MM.1S (cell line): ENCODE results near the gene PAN3.
"Not testable (repeated sequence)": the region's sequence is repeated elsewhere in the genome, so short reads cannot be mapped to it uniquely, and the experiment has no call there.

ENCODE experiments used
- DNase-seq: peaks from one replicate; pipeline ENCODE4 v3.0.0-alpha.2; 2015
- H2AFZ ChIP-seq: fragments of 300-600 bp; sonication (generic); 2 replicates; pipeline ENCODE4 v1.6.0; 2016; ENCODE audit warnings: antibody characterized with exemption, low read length
- H3F3A ChIP-seq: fragments of 300-600 bp; sonication (generic); 2 replicates; pipeline ENCODE4 v1.6.1; 2016; ENCODE audit warnings: mild to moderate bottlenecking, antibody characterized with exemption, low read length, moderate library complexity, mixed read lengths; ENCODE audit not compliant: insufficient read depth
- H3K27ac ChIP-seq: fragments of 300-600 bp; sonication (generic); 2 replicates; pipeline ENCODE4 v1.5.1; 2016; ENCODE audit warnings: mild to moderate bottlenecking, low read length
- H3K27me3 ChIP-seq: fragments of 300-600 bp; sonication (generic); replicated peaks from 2 replicates; pipeline ENCODE4 v1.6.0; 2016; ENCODE audit warnings: low read length; ENCODE audit not compliant: insufficient read depth
- H3K36me3 ChIP-seq: fragments of 300-600 bp; sonication (generic); replicated peaks from 2 replicates; pipeline ENCODE4 v1.6.1; 2016; ENCODE audit warnings: mild to moderate bottlenecking, low read length, mixed read lengths; ENCODE audit not compliant: insufficient read depth
- H3K4me1 ChIP-seq: fragments of 300-600 bp; sonication (generic); 2 replicates; pipeline ENCODE4 v1.6.1; 2016; ENCODE audit warnings: low read length, mixed read lengths
- H3K4me2 ChIP-seq: fragments of 300-600 bp; sonication (generic); 2 replicates; pipeline ENCODE4 v1.6.0; 2016; ENCODE audit warnings: low read depth, low read length
- H3K4me3 ChIP-seq: fragments of 300-600 bp; sonication (generic); 2 replicates; pipeline ENCODE4 v1.5.1; 2016; ENCODE audit warnings: low read length, mixed read lengths
- H3K79me2 ChIP-seq: fragments of 300-600 bp; sonication (generic); 2 replicates; pipeline ENCODE4 v1.6.1; 2016; ENCODE audit warnings: mixed run types, low read length, mixed read lengths
- H3K9ac ChIP-seq: fragments of 300-600 bp; sonication (generic); 2 replicates; pipeline ENCODE4 v1.6.1; 2016; ENCODE audit warnings: low read length, mixed read lengths
- H3K9me2 ChIP-seq: fragments of 300-600 bp; sonication (generic); replicated peaks from 2 replicates; pipeline ENCODE4 v1.6.1; 2016; ENCODE audit warnings: mild to moderate bottlenecking, low read length, mixed read lengths; ENCODE audit not compliant: insufficient read depth
- H3K9me3 ChIP-seq: fragments of 300-600 bp; sonication (generic); replicated peaks from 2 replicates; pipeline ENCODE4 v1.6.1; 2016; ENCODE audit warnings: mild to moderate bottlenecking, low read length, mixed read lengths; ENCODE audit not compliant: insufficient read depth
- H4K20me1 ChIP-seq: fragments of 300-600 bp; sonication (generic); 2 replicates; pipeline ENCODE4 v1.6.1; 2016; ENCODE audit warnings: mild to moderate bottlenecking, low read length, moderate library complexity, mixed read lengths; ENCODE audit not compliant: insufficient read depth
- EZH2 ChIP-seq: fragments of 300-600 bp; sonication (generic); optimal IDR thresholded peaks from 2 replicates; pipeline ENCODE3; 2017; ENCODE audit warnings: low read depth, mild to moderate bottlenecking, antibody characterized with exemption, low read length, mixed read lengths
- EZH2phosphoT487 ChIP-seq: fragments of 300-600 bp; sonication (generic); IDR thresholded peaks from 2 replicates; pipeline ENCODE4 v1.6.1; 2018; ENCODE audit warnings: antibody characterized with exemption, low read length
- TF ChIP-seq, protein P1 (sequence below): fragments of 300-600 bp; sonication (generic); IDR thresholded peaks from 2 replicates; pipeline ENCODE4 v1.5.1; 2016; ENCODE audit warnings: antibody characterized with exemption, low read length, mixed read lengths

The PAN3 gene

DNA sequence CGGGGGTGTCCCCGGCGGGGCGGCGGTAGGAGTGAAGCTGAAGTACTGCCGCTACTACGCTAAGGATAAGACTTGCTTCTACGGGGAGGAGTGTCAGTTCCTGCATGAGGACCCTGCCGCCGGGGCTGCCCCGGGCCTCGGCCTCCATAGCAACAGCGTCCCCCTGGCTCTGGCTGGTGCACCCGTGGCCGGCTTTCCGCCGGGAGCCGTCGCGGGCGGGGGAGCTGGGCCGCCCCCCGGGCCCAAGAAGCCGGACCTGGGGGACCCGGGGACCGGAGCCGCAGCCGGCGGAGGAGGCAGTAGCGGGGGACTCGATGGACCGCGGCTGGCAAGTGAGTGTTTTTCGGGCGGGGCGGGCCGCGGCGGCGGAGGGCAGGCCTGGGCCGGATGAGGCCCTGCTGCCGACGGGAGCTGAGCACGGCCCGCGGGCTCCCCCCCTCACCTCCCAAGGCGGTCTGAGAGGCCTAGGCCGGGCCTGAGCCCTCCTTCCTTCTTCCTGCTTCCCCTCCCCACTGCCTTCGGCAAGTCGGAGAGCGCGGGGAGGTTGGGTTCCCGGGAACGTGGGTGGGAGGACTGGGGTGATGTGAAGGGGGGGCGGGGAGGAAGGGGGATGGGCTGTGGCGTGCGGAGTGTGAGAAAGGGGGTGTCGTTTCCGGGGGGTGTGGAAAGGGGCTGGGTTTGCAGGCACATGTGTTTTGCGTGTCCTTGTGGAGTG lies 568 bp downstream of the PAN3 start:
- Histone ChIP-seq H3K79me2 (peaks cover 47% of the 10 kb centered on the region), H2AFZ (0 out of 2 replicates have a peak overlapping the region, but pooled peaks have one; percentile 27), H3K4me2 (no peak overlapping the region), H3F3A (peaks cover 4% of the 10 kb centered on the region), H3K27me3 (no peaks in the 10 kb centered on the region), H3K4me1 (no peaks in the 10 kb centered on the region), H3K9ac (peak overlapping the region; percentile 85), H3K27ac (peak overlapping the region; percentile 91), H3K4me3 (peak overlapping the region; percentile 61), H3K9me2 (no peaks in the 10 kb centered on the region), H3K36me3 (no peaks in the 10 kb centered on the region), H4K20me1 (no peaks in the 10 kb centered on the region), H3K9me3 (no peaks in the 10 kb centered on the region)
- TF ChIP-seq, protein P1, sequence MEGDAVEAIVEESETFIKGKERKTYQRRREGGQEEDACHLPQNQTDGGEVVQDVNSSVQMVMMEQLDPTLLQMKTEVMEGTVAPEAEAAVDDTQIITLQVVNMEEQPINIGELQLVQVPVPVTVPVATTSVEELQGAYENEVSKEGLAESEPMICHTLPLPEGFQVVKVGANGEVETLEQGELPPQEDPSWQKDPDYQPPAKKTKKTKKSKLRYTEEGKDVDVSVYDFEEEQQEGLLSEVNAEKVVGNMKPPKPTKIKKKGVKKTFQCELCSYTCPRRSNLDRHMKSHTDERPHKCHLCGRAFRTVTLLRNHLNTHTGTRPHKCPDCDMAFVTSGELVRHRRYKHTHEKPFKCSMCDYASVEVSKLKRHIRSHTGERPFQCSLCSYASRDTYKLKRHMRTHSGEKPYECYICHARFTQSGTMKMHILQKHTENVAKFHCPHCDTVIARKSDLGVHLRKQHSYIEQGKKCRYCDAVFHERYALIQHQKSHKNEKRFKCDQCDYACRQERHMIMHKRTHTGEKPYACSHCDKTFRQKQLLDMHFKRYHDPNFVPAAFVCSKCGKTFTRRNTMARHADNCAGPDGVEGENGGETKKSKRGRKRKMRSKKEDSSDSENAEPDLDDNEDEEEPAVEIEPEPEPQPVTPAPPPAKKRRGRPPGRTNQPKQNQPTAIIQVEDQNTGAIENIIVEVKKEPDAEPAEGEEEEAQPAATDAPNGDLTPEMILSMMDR = no peak
- no peak for TF ChIP-seq EZH2
- no peak for TF ChIP-seq EZH2phosphoT487
- peak; percentile 60 for DNase-seq

DNA sequence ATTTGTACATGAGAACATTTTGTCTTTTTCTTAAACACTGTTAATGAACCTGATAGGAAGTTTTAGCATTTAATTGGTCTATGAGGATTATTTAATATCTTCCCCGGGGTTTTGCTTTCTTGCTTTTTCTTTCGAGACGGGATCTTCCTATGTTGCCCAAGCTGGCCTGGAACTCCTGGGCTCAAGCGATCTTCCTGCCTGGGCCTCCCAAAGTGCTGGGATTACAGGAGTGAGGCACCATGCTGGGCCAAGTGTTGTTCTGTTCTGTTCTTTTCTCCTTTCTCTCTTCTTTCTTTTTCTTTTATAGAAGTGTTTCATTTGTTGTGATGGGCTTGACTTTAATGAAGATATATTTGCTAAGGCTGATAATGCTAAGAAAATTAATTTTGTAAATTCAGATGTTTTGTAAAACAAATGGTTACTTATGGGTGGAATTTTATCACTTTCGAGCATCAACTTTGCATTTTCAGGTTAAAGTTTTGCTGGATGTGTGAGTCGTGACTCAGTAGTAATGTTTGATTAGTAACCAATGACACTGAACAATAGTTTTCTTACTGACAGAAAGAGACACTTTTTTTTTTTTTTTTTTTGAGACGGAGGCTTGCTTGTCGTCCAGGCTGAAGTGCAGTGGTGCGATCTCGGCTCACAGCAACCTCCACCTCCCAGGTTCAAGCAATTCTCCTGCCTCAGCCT lies 2.2 kb downstream of the PAN3 start:
- no peaks in the 10 kb centered on the region for H3K9me2 ChIP-seq
- no peak overlapping the region for H2AFZ ChIP-seq
- peak overlapping the region; percentile 61; the same call in 1 of the 2 replicates for H3K4me3 ChIP-seq
- peaks cover 62% of the 10 kb centered on the region for H3K79me2 ChIP-seq
- TF ChIP-seq, protein P1 = no peak
- TF ChIP-seq EZH2 (no peak), EZH2phosphoT487 (no peak)
- no peaks in the 10 kb centered on the region for H3K27me3 ChIP-seq
- H3K36me3 ChIP-seq = no peaks in the 10 kb centered on the region
- H3K4me2 ChIP-seq = peak overlapping the region; percentile 74; the same call in 1 of the 2 replicates
- no peak for DNase-seq
- no peaks in the 10 kb centered on the region for H3K9me3 ChIP-seq
- peaks cover 4% of the 10 kb centered on the region for H3F3A ChIP-seq
- no peaks in the 10 kb centered on the region for H4K20me1 ChIP-seq
- no peak overlapping the region for H3K9ac ChIP-seq
- H3K4me1 ChIP-seq = no peaks in the 10 kb centered on the region
- H3K27ac ChIP-seq = no peak overlapping the region

DNA sequence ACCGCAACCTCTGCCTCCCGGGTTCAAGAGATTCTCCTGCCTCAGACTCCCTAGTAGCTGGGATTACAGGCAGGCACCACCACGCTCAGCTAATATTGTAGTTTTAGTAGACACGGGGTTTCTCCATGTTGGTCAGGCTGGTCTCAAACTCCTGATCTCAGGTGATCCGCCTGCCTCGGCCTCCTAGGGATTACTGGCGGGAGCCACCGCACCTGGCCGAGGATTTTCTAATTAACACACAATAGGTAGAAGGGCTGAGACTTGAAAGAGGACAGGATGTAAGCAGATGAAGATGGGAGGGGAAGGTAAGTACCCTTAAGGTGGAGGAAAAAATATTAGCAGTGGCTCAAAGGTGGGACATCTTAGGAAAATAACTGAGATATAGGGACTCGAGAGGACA lies 3.2 kb downstream of the PAN3 start:
- not testable (repeated sequence) for H3K27me3 ChIP-seq, H3K4me3 ChIP-seq, H3K9me3 ChIP-seq, H3F3A ChIP-seq, H3K9me2 ChIP-seq, H4K20me1 ChIP-seq, H3K4me1 ChIP-seq, H3K4me2 ChIP-seq, H2AFZ ChIP-seq, H3K36me3 ChIP-seq, H3K27ac ChIP-seq, DNase-seq, H3K9ac ChIP-seq
- peaks cover 70% of the 10 kb centered on the region for H3K79me2 ChIP-seq

DNA sequence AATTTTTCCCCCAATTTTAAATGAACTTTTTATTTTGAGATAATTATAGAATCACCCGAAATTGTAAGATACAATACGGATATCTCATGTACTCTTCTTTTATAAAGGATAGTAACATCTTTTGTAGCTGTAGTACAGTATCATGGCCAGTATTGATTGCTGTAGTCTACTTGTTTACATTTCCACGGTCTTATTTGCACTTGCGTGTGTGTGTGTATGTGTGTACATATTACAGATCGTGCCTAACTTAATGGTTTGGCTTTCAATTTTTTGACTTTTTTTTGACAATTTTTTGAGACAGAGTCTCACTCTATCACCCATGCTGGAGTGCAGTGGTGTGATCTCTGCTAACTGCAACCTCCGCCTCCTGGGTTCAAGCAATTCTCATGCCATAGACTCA lies 6.7 kb downstream of the PAN3 start:
- TF ChIP-seq, protein P1 = no peak
- no peaks in the 10 kb centered on the region for H3K9me2 ChIP-seq
- H3K36me3 ChIP-seq = no peaks in the 10 kb centered on the region
- H3K27ac ChIP-seq = no peak overlapping the region
- no peak for DNase-seq
- H3K9me3 ChIP-seq = no peaks in the 10 kb centered on the region
- H3K9ac ChIP-seq = no peak overlapping the region
- no peaks in the 10 kb centered on the region for H3F3A ChIP-seq
- no peak overlapping the region for H3K4me3 ChIP-seq
- no peak overlapping the region for H2AFZ ChIP-seq
- H3K27me3 ChIP-seq = no peaks in the 10 kb centered on the region
- no peaks in the 10 kb centered on the region for H3K4me1 ChIP-seq
- H4K20me1 ChIP-seq = no peaks in the 10 kb centered on the region
- no peak overlapping the region for H3K4me2 ChIP-seq
- H3K79me2 ChIP-seq = peaks cover 91% of the 10 kb centered on the region
